HG02885 (cell line): ENCODE measurements around the gene PAX5.

Source experiments
- ATAC-seq: cut with Tn5 transposase; IDR thresholded peaks from one replicate; pipeline ENCODE4 v1.9.1; 2021; ENCODE audit warnings: mild to moderate bottlenecking; ENCODE audit not compliant: unreplicated experiment, poor library complexity

The PAX5 gene

DNA sequence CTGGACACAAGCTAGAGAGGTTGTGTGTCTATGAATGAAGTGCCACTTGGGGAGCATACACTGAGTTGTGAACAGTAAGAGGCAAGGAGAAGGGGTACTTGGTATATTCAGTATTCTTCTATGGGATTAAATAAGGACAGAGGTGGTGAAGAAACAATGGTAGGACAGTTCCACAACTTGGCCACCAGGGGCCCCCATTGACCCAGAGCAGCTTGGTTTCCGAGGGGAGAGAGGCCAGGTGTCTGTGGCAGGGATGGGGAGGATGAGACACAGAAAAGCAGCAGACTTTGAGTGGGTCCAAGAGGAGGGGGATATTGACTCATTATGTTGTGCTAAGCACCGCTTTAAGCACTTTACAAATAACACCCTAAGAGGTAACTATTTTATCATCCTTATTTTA lies 240.8 kb downstream of the PAX5 start:
- no peak for ATAC-seq

- no peak for ATAC-seq
These were observed 242.7 kb downstream of the PAX5 start for GRCh38 chr9:36791222-36791950.

- no peak for ATAC-seq
These were observed 244.2 kb downstream of the PAX5 start for GRCh38 chr9:36789886-36790285.

- ATAC-seq: peak; percentile 41
These were observed 245.5 kb downstream of the PAX5 start for GRCh38 chr9:36788534-36788933.

DNA sequence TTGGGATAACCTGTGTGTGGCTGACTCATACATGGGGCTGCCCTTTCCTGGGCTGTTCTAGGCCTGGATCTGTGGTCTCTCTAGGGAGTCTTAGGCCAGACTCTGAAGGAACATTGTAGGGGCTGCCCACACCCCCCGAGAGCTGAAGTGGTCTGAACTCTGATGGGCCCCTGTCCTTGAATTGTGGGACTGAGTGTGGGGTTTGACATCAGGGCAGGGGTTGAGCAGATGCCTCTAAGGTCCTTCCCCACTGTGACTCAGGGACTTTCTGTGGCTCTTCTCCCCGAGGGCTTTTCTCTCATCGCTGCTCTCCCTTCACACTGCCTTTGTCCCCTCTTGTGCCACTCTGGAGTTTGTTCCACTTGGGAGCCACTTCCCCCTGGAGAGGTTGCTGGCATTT lies 246.4 kb downstream of the PAX5 start:
- no peak for ATAC-seq
